Brain microvascular endothelial cell (primary cell): ENCODE results near the gene AMPH.

Experiments
- DNase-seq: peaks from one replicate; pipeline ENCODE4 v3.0.0-alpha.2; 2020
- H3K27ac ChIP-seq: fragments of 250-450 bp; sonication (Bioruptor Pico); 2 replicates; pipeline ENCODE4 v1.5.1; 2020; ENCODE audit warnings: mild to moderate bottlenecking, moderate library complexity
- H3K27me3 ChIP-seq: fragments of 250-450 bp; sonication (Bioruptor Pico); replicated peaks from 2 replicates; pipeline ENCODE4 v1.5.1; 2020; ENCODE audit warnings: mild to moderate bottlenecking
- H3K36me3 ChIP-seq: fragments of 250-450 bp; sonication (Bioruptor Pico); replicated peaks from 2 replicates; pipeline ENCODE4 v1.5.1; 2020; ENCODE audit warnings: mild to moderate bottlenecking
- H3K4me3 ChIP-seq: 2 replicates; pipeline ENCODE4 v1.5.1; 2011; ENCODE audit warnings: low read depth, mild to moderate bottlenecking, control low read depth, low read length, moderate library complexity
- in situ Hi-C: cut with HindIII; loops from 2 replicates; pipeline ENCODE4 v1.10.0; 2017; ENCODE audit warnings: low sequenced_read_pairs, low pct_ligation_motif_present
- TF ChIP-seq, protein P1 (sequence below): IDR thresholded peaks from 2 replicates; pipeline ENCODE4 v1.5.1; 2011; ENCODE audit warnings: low read depth, mild to moderate bottlenecking, moderate library complexity, low read length, control low read depth, inconsistent platforms; ENCODE audit errors: missing control alignments

The AMPH gene

DNA sequence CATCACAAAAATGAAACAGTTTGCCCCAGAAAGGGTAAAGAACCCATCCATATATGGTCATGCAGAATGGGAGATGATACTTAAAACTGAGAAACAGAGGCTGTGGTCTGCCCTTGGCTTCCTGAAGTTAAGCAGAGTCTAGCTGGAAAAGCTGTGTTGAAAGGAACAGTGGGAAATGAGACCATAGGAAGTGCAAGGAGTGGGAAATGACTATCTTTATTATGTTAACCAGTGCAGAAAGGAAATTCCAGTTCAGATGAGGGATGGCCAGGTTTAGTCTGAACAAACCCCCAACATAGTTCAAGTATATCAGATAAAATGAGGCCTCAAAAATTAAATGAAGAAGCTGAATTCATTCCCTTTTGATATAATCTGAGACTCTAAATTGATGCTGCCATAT is 245.5 kb downstream of the AMPH start:
- Histone ChIP-seq H3K4me3 (no peak overlapping the region), H3K27ac (no peak overlapping the region), H3K27me3 (no peaks in the 10 kb centered on the region), H3K36me3 (no peaks in the 10 kb centered on the region)
- TF ChIP-seq, protein P1, sequence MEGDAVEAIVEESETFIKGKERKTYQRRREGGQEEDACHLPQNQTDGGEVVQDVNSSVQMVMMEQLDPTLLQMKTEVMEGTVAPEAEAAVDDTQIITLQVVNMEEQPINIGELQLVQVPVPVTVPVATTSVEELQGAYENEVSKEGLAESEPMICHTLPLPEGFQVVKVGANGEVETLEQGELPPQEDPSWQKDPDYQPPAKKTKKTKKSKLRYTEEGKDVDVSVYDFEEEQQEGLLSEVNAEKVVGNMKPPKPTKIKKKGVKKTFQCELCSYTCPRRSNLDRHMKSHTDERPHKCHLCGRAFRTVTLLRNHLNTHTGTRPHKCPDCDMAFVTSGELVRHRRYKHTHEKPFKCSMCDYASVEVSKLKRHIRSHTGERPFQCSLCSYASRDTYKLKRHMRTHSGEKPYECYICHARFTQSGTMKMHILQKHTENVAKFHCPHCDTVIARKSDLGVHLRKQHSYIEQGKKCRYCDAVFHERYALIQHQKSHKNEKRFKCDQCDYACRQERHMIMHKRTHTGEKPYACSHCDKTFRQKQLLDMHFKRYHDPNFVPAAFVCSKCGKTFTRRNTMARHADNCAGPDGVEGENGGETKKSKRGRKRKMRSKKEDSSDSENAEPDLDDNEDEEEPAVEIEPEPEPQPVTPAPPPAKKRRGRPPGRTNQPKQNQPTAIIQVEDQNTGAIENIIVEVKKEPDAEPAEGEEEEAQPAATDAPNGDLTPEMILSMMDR: no peak
- no peak for DNase-seq
- in situ Hi-C loops: no loop called here

DNA sequence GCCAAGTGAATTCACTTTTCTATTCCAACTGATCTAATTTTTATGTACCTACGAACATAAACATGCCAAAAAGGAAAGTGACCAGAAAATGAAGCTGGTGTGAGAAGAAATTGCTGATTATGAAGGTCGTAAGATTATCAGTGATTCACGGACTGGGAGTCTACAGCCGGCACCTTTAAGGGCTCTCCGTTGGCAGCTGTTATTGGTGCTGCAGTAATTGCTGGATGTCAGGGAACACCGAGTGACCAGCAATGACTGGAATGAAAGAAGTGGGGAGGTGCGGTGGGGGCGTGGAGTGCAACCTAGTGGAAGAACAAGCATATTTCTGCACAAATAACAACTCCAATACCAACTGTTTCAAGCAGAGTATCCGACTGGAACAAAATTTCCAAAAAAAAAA is 247.9 kb downstream of the AMPH start:
- H3K27ac ChIP-seq: no peak overlapping the region
- H3K27me3 ChIP-seq: no peaks in the 10 kb centered on the region
- TF ChIP-seq, protein P1: no peak
- in situ Hi-C loops: no loop called here
- no peak overlapping the region for H3K4me3 ChIP-seq
- H3K36me3 ChIP-seq: no peaks in the 10 kb centered on the region
- no peak for DNase-seq

DNA sequence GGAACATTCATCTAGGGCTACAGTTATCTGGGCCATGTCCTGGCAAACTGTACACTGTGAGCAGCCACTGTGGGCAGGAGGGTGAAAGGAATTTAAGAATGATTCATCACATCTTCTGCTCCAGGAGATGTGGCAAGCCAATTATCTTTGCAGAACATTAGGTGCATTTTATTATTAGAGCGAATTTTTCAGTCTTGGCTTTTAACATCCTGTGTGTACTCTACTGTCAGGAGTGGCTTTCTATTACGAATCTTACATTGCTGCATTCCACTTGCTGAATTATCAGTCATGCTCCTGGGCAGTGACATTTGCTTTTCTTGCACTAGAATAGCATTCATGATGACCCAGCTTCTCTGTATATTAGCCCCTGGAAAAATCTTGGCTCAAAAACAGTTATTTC is 248.5 kb downstream of the AMPH start:
- Histone ChIP-seq H3K27me3 (no peaks in the 10 kb centered on the region), H3K36me3 (no peaks in the 10 kb centered on the region), H3K27ac (no peak overlapping the region), H3K4me3 (no peak overlapping the region)
- no peak for DNase-seq
- TF ChIP-seq, protein P1: no peak
- in situ Hi-C loops: no loop called here

DNA sequence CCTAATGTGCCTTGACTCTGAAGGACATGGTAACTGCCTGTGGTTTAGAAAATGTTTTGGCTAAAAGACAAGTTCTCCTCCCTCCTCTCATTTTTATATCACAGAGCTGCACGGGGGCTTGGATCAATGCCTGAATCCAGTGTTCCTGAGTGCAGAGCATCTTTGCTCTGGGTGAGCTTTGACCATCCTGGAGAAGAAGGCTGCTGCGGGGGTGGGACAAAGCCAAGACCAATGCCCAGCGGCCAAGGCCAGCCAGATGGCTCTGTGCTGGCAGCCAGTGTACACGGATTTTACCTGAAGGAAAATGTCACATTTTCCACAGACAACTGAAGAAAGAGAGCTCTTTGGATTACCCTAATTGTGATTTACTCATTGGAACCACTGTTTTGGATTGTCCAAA is 255.7 kb downstream of the AMPH start:
- in situ Hi-C loops: no loop called here

DNA sequence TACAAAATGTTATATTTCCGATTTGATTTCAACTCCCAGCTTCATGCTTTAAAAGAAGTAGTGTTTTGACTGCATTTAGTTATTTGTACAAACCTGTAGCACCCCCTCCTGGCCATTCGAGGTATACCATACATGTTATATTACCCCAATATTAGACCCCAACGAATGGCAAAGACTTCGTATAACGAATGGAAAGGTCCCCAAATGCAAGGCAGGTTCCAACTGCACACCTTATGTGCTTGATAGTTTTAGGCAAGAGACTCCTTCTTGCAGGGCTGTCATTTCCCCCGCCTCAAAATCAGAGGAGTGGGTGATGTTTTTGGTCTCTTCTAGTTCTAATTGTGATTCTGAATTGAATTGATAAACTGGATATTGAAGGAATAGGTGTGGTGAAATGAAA is 256.7 kb downstream of the AMPH start:
- no peaks in the 10 kb centered on the region for H3K27me3 ChIP-seq
- H3K27ac ChIP-seq: no peak overlapping the region
- TF ChIP-seq, protein P1: peak; percentile 61
- no peak overlapping the region for H3K4me3 ChIP-seq
- peak; percentile 62 for DNase-seq
- no peaks in the 10 kb centered on the region for H3K36me3 ChIP-seq
- in situ Hi-C loops: no loop called here

More for the DNA sequence above, 255.7 kb downstream of the AMPH start:
- DNase-seq: no peak
- H3K36me3 ChIP-seq: no peaks in the 10 kb centered on the region
- no peaks in the 10 kb centered on the region for H3K27me3 ChIP-seq
- H3K27ac ChIP-seq: no peak overlapping the region
- TF ChIP-seq, protein P1: no peak
- no peak overlapping the region for H3K4me3 ChIP-seq

DNA sequence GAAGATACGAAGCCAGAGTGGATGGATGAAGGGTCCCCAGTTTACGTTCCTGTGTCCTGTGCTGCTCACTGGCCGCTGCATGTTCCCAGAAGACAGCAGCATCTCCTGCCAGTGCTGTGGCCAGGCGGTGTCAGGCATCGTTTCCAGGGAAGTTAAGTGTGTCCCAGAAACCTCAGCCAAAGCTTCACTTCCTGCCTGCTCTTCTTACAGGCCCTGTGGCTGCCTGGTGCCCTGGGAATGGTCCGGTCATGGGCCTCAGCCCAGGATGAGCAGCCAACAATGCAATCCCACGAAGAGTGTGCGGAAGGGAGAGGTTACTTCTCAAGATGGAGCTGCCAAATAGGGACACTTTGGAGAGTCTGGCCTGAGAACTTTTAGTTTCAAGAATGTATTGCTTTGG is 258.0 kb downstream of the AMPH start:
- Histone ChIP-seq H3K4me3 (no peak overlapping the region), H3K27me3 (no peaks in the 10 kb centered on the region), H3K27ac (no peak overlapping the region), H3K36me3 (no peaks in the 10 kb centered on the region)
- DNase-seq: no peak
- in situ Hi-C loops: no loop called here
- TF ChIP-seq, protein P1: no peak
